ENCODE measurements around the gene YPEL1.

- TF ChIP-seq POLR2A (IDR thresholded peaks at IDR 0.05) = no peak
- TF ChIP-seq POLR2AphosphoS5 (IDR thresholded peaks at IDR 0.05) = no peak
- no peak for TF ChIP-seq CTCF (IDR thresholded peaks at IDR 0.05)
- TF ChIP-seq EP300 (IDR thresholded peaks at IDR 0.05; ENCODE audit: low read depth) = no peak
These were observed 9.5 kb downstream of the YPEL1 start for GRCh38 chr22:21725956-21726649.
